ENCODE results near the gene POU2F1. TPM values are rescaled to one million over a fixed set of nuclear protein-coding genes. Genes with fewer than 3 reads are reported as not detected.

Gene POU2F1
- total RNA-seq, 2 donors from 2014 or later: 22.9 to 40.2 TPM

GRCh38 chr1:167404908-167405307 lies 184.2 kb downstream of the POU2F1 start:
- Mint-ChIP-seq H3K27ac (no peak overlapping the region), H3K9me3 (no peaks in the 10 kb centered on the region), H3K36me3 (peaks cover 24% of the 10 kb centered on the region), H3K27me3 (no peaks in the 10 kb centered on the region), H3K4me3 (no peak overlapping the region), H3K4me1 (ENCODE audit: low read depth in 2 of 2) (peaks cover 0 to 10% of the 10 kb centered on the region in 2 donors)
- DNase-seq (ENCODE audit: low spot score) (no peak), ATAC-seq (no peak)

GRCh38 chr1:167408355-167408754 lies 187.7 kb downstream of the POU2F1 start:
- Mint-ChIP-seq H3K9me3 (no peaks in the 10 kb centered on the region), H3K4me1 (ENCODE audit: low read depth in 2 of 2) (peaks cover 12 to 28% of the 10 kb centered on the region in 2 donors)
- ATAC-seq: no peak

GRCh38 chr1:167409183-167409582 lies 188.5 kb downstream of the POU2F1 start:
- H3K36me3 Mint-ChIP-seq: peaks cover 29% of the 10 kb centered on the region
- no peaks in the 10 kb centered on the region for H3K9me3 Mint-ChIP-seq
- H3K27me3 Mint-ChIP-seq: no peaks in the 10 kb centered on the region
- DNase-seq (ENCODE audit: low spot score): no peak
- H3K4me3 Mint-ChIP-seq: no peak overlapping the region
- H3K27ac Mint-ChIP-seq: peak overlapping the region in 1 of 2 donors; percentile 13
- peaks cover 13 to 26% of the 10 kb centered on the region in 2 donors for H3K4me1 Mint-ChIP-seq (ENCODE audit: low read depth in 2 of 2)
- no peak for ATAC-seq

More at GRCh38 chr1:167408355-167408754, 187.7 kb downstream of the POU2F1 start:
- no peak for DNase-seq (ENCODE audit: low spot score)
- peaks cover 33% of the 10 kb centered on the region for H3K36me3 Mint-ChIP-seq
- no peak overlapping the region for H3K4me3 Mint-ChIP-seq
- no peak overlapping the region for H3K27ac Mint-ChIP-seq
- H3K27me3 Mint-ChIP-seq: no peaks in the 10 kb centered on the region

- Mint-ChIP-seq H3K36me3 (peaks cover 22% of the 10 kb centered on the region), H3K9me3 (no peaks in the 10 kb centered on the region), H3K4me3 (no peak overlapping the region), H3K27ac (peak overlapping the region; percentile 36 to 69), H3K27me3 (no peaks in the 10 kb centered on the region), H3K4me1 (ENCODE audit: low read depth in 2 of 2) (peaks cover 23 to 25% of the 10 kb centered on the region in 2 donors)
- peak in 1 of 2 donors; percentile 66 for ATAC-seq
- no peak for DNase-seq (ENCODE audit: low spot score)
These were observed 191.4 kb downstream of the POU2F1 start for GRCh38 chr1:167412072-167412471.

GRCh38 chr1:167412920-167413319 lies 192.2 kb downstream of the POU2F1 start:
- Mint-ChIP-seq H3K9me3 (no peaks in the 10 kb centered on the region), H3K4me3 (no peak overlapping the region), H3K36me3 (peaks cover 22% of the 10 kb centered on the region), H3K27ac (peak overlapping the region; percentile 13 to 36), H3K4me1 (ENCODE audit: low read depth in 2 of 2) (peaks cover 25 to 28% of the 10 kb centered on the region in 2 donors), H3K27me3 (no peaks in the 10 kb centered on the region)
- peak in 1 of 2 donors; percentile 49 for ATAC-seq
- no peak for DNase-seq (ENCODE audit: low spot score)

- peaks cover 25 to 28% of the 10 kb centered on the region in 2 donors for H3K4me1 Mint-ChIP-seq (ENCODE audit: low read depth in 2 of 2)
- DNase-seq (ENCODE audit: low spot score) (no peak), ATAC-seq (no peak)
- peaks cover 25% of the 10 kb centered on the region for H3K36me3 Mint-ChIP-seq
- H3K27me3 Mint-ChIP-seq: no peaks in the 10 kb centered on the region
- peak overlapping the region; percentile 13 to 36 for H3K27ac Mint-ChIP-seq
- H3K9me3 Mint-ChIP-seq: no peaks in the 10 kb centered on the region
- no peak overlapping the region for H3K4me3 Mint-ChIP-seq
These were observed 192.6 kb downstream of the POU2F1 start for GRCh38 chr1:167413328-167413727.

- peaks cover 23 to 28% of the 10 kb centered on the region in 2 donors for H3K4me1 Mint-ChIP-seq (ENCODE audit: low read depth in 2 of 2)
- peak overlapping the region in 1 of 2 donors; percentile 41 for H3K27ac Mint-ChIP-seq
- peaks cover 26% of the 10 kb centered on the region for H3K36me3 Mint-ChIP-seq
- no peak overlapping the region for H3K4me3 Mint-ChIP-seq
- no peaks in the 10 kb centered on the region for H3K9me3 Mint-ChIP-seq
- DNase-seq (ENCODE audit: low spot score) (no peak), ATAC-seq (no peak)
- H3K27me3 Mint-ChIP-seq: no peaks in the 10 kb centered on the region
These were observed 195.8 kb downstream of the POU2F1 start for GRCh38 chr1:167416506-167416905.

- Mint-ChIP-seq H3K9me3 (no peaks in the 10 kb centered on the region), H3K4me1 (ENCODE audit: low read depth in 2 of 2) (peaks cover 6 to 21% of the 10 kb centered on the region in 2 donors), H3K36me3 (peaks cover 10% of the 10 kb centered on the region), H3K4me3 (no peak overlapping the region), H3K27ac (peak overlapping the region in 1 of 2 donors; percentile 0), H3K27me3 (no peaks in the 10 kb centered on the region)
- no peak for ATAC-seq
- no peak for DNase-seq (ENCODE audit: low spot score)
These were observed 197.7 kb downstream of the POU2F1 start for GRCh38 chr1:167418391-167418790.

GRCh38 chr1:167419245-167419644 lies 198.6 kb downstream of the POU2F1 start:
- Mint-ChIP-seq H3K36me3 (peaks cover 9% of the 10 kb centered on the region), H3K4me1 (ENCODE audit: low read depth in 2 of 2) (peaks cover 5 to 22% of the 10 kb centered on the region in 2 donors), H3K27me3 (no peaks in the 10 kb centered on the region), H3K4me3 (no peak overlapping the region), H3K27ac (no peak overlapping the region), H3K9me3 (no peaks in the 10 kb centered on the region)
- no peak for ATAC-seq
- DNase-seq (ENCODE audit: low spot score): no peak

- no peak overlapping the region for H3K4me3 Mint-ChIP-seq
- peaks cover 8% of the 10 kb centered on the region for H3K36me3 Mint-ChIP-seq
- H3K27me3 Mint-ChIP-seq: no peaks in the 10 kb centered on the region
- ATAC-seq (no peak), DNase-seq (ENCODE audit: low spot score) (no peak)
- H3K9me3 Mint-ChIP-seq: no peaks in the 10 kb centered on the region
- peak overlapping the region in 1 of 2 donors; percentile 79 for H3K27ac Mint-ChIP-seq
- H3K4me1 Mint-ChIP-seq (ENCODE audit: low read depth in 2 of 2): peaks cover 5 to 25% of the 10 kb centered on the region in 2 donors
These were observed 199.8 kb downstream of the POU2F1 start for GRCh38 chr1:167420510-167420909.

- H3K27me3 Mint-ChIP-seq: no peaks in the 10 kb centered on the region
- DNase-seq (ENCODE audit: low spot score): no peak
- no peaks in the 10 kb centered on the region for H3K9me3 Mint-ChIP-seq
- H3K4me1 Mint-ChIP-seq (ENCODE audit: low read depth in 2 of 2): peaks cover 22 to 23% of the 10 kb centered on the region in 2 donors
- H3K27ac Mint-ChIP-seq: peak overlapping the region in 1 of 2 donors; percentile 98
- ATAC-seq: no peak
- H3K4me3 Mint-ChIP-seq: no peak overlapping the region
- H3K36me3 Mint-ChIP-seq: no peaks in the 10 kb centered on the region
These were observed 203.3 kb downstream of the POU2F1 start for GRCh38 chr1:167423684-167424619.

- H3K27ac Mint-ChIP-seq: peak overlapping the region; percentile 98 to 99
- peaks cover 4% of the 10 kb centered on the region for H3K36me3 Mint-ChIP-seq
- peaks cover 38% of the 10 kb centered on the region in 2 donors for H3K4me1 Mint-ChIP-seq (ENCODE audit: low read depth in 2 of 2)
- no peak overlapping the region for H3K4me3 Mint-ChIP-seq
- no peak for ATAC-seq
- no peaks in the 10 kb centered on the region for H3K27me3 Mint-ChIP-seq
- DNase-seq (ENCODE audit: low spot score): no peak
- H3K9me3 Mint-ChIP-seq: no peaks in the 10 kb centered on the region
These were observed 204.8 kb downstream of the POU2F1 start for GRCh38 chr1:167425482-167425881.

- no peaks in the 10 kb centered on the region for H3K9me3 Mint-ChIP-seq
- no peak for ATAC-seq
- H3K4me1 Mint-ChIP-seq (ENCODE audit: low read depth in 2 of 2): peaks cover 50 to 51% of the 10 kb centered on the region in 2 donors
- H3K36me3 Mint-ChIP-seq: peaks cover 7% of the 10 kb centered on the region
- no peaks in the 10 kb centered on the region for H3K27me3 Mint-ChIP-seq
- no peak for DNase-seq (ENCODE audit: low spot score)
- H3K27ac Mint-ChIP-seq: peak overlapping the region; percentile 98 to 99
- no peak overlapping the region for H3K4me3 Mint-ChIP-seq
These were observed 206.0 kb downstream of the POU2F1 start for GRCh38 chr1:167426716-167427115.

- H3K36me3 Mint-ChIP-seq: peaks cover 7% of the 10 kb centered on the region
- DNase-seq (ENCODE audit: low spot score): no peak
- peak overlapping the region; percentile 88 for H3K4me3 Mint-ChIP-seq
- peaks cover 55 to 59% of the 10 kb centered on the region in 2 donors for H3K4me1 Mint-ChIP-seq (ENCODE audit: low read depth in 2 of 2)
- H3K27ac Mint-ChIP-seq: peak overlapping the region; percentile 98 to 99
- ATAC-seq: no peak
- no peaks in the 10 kb centered on the region for H3K27me3 Mint-ChIP-seq
- H3K9me3 Mint-ChIP-seq: no peaks in the 10 kb centered on the region
These were observed 207.2 kb downstream of the POU2F1 start for GRCh38 chr1:167427848-167428247.
